CD14-positive monocyte (primary cell): Measurements from ENCODE around the gene KIF3A. TPM values are rescaled to one million over a fixed set of nuclear protein-coding genes. Genes with fewer than 3 reads are reported as not detected.
A peak's percentile ranks its signal among the peaks of the same experiment; 100 is the strongest.

Source experiments
- DNase-seq, 3 donors: peaks; one replicate each; pipeline ENCODE4 v3.0.0-alpha.2; 2011 to 2022
- H2AFZ ChIP-seq: 2 replicates; pipeline ENCODE4 v1.6.0; 2012; ENCODE audit warnings: mild to moderate bottlenecking, low read depth, low read length, inconsistent platforms; ENCODE audit not compliant: insufficient read depth, poor library complexity, severe bottlenecking
- H3K27ac ChIP-seq, 2 donors: 1 replicate in 1 of 2; 2 replicates in 1 of 2; pipeline ENCODE4 v1.5.1; 2012 to 2013; ENCODE audit warnings: low read length in 2 of 2, control low read depth in 1 of 2, inconsistent platforms in 1 of 2, low read depth in 1 of 2, mild to moderate bottlenecking in 1 of 2
- H3K27me3 ChIP-seq, 2 donors: one replicate each; pipeline versions ENCODE4 v1.6.0 to v1.6.1; 2011 to 2013; ENCODE audit warnings: low read length in 2 of 2; ENCODE audit not compliant: control insufficient read depth in 2 of 2, insufficient read depth in 2 of 2
- H3K36me3 ChIP-seq, 2 donors: replicated peaks in 1 of 2; 1 replicate in 1 of 2; 2 replicates in 1 of 2; pipeline versions ENCODE4 v1.5.1 to v1.6.1; 2012 to 2013; ENCODE audit warnings: low read length in 2 of 2, control low read depth in 1 of 2, inconsistent platforms in 1 of 2, mild to moderate bottlenecking in 1 of 2; ENCODE audit not compliant: insufficient read depth in 2 of 2, control insufficient read depth in 1 of 2
- H3K4me1 ChIP-seq, 2 donors: 1 replicate in 1 of 2; 2 replicates in 1 of 2; pipeline versions ENCODE4 v1.5.1 to v1.6.1; 2012 to 2013; ENCODE audit warnings: low read length in 2 of 2, control low read depth in 1 of 2, inconsistent platforms in 1 of 2, mild to moderate bottlenecking in 1 of 2, moderate library complexity in 1 of 2; ENCODE audit not compliant: insufficient read depth in 2 of 2, control insufficient read depth in 1 of 2
- H3K4me2 ChIP-seq: replicated peaks from 2 replicates; pipeline ENCODE3; 2012; ENCODE audit warnings: low read length, moderate library complexity, mild to moderate bottlenecking; ENCODE audit not compliant: poor library complexity, severe bottlenecking; ENCODE audit errors: extremely low read depth
- H3K4me3 ChIP-seq, 3 experiments: fragments of 200-600 bp in 1 of 3; sonication (generic) in 1 of 3; replicated peaks in 1 of 3; 1 replicate in 2 of 3; 2 replicates in 1 of 3; pipeline ENCODE4 v1.5.1; 2011 to 2013; ENCODE audit warnings: low read length in 3 of 3, mild to moderate bottlenecking in 3 of 3, control low read depth in 2 of 3, low read depth in 2 of 3, inconsistent platforms in 1 of 3, moderate library complexity in 1 of 3
- H3K79me2 ChIP-seq: 2 replicates; pipeline ENCODE4 v1.6.0; 2012; ENCODE audit warnings: mild to moderate bottlenecking, control low read depth, inconsistent platforms, low read length, moderate library complexity; ENCODE audit not compliant: insufficient read depth
- H3K9ac ChIP-seq: 2 replicates; pipeline ENCODE4 v1.6.0; 2017; ENCODE audit warnings: low read length, mild to moderate bottlenecking; ENCODE audit not compliant: insufficient read depth, poor library complexity, severe bottlenecking
- H3K9me3 ChIP-seq, 2 donors: replicated peaks in 1 of 2; 1 replicate in 1 of 2; 2 replicates in 1 of 2; pipeline versions ENCODE4 v1.5.1 to v1.6.1; 2012 to 2013; ENCODE audit warnings: low read length in 2 of 2, control low read depth in 1 of 2; ENCODE audit not compliant: control insufficient read depth in 1 of 2, insufficient read depth in 1 of 2
- H4K20me1 ChIP-seq: 2 replicates; pipeline ENCODE4 v1.6.0; 2012; ENCODE audit warnings: mild to moderate bottlenecking, low read length, control low read depth, moderate library complexity; ENCODE audit not compliant: insufficient read depth
- H3K27ac Mint-ChIP-seq, 7 donors: one replicate each; pipeline ENCODE4 v1.8.0; 2020; ENCODE audit warnings: mild to moderate bottlenecking in 7 of 7, mixed read lengths in 7 of 7, moderate library complexity in 6 of 7, inconsistent platforms in 2 of 7
- H3K27me3 Mint-ChIP-seq, 3 donors: one replicate each; pipeline ENCODE4 v1.8.0; 2021 to 2022; ENCODE audit warnings: low read depth in 3 of 3, mild to moderate bottlenecking in 3 of 3, mixed read lengths in 3 of 3, moderate library complexity in 3 of 3, inconsistent platforms in 1 of 3
- H3K36me3 Mint-ChIP-seq, 2 donors: one replicate each; pipeline ENCODE4 v1.8.0; 2020; ENCODE audit warnings: mixed read lengths in 2 of 2, inconsistent platforms in 1 of 2, mild to moderate bottlenecking in 1 of 2
- H3K4me1 Mint-ChIP-seq: one replicate; pipeline ENCODE4 v1.8.0; 2020; ENCODE audit warnings: mild to moderate bottlenecking, mixed read lengths
- H3K4me3 Mint-ChIP-seq, 2 donors: one replicate each; pipeline ENCODE4 v1.8.0; 2020; ENCODE audit warnings: mild to moderate bottlenecking in 2 of 2, mixed read lengths in 2 of 2, moderate library complexity in 1 of 2
- H3K9me3 Mint-ChIP-seq, 7 donors: one replicate each; pipeline ENCODE4 v1.8.0; 2020 to 2022; ENCODE audit warnings: mixed read lengths in 7 of 7, mild to moderate bottlenecking in 6 of 7, moderate library complexity in 6 of 7, inconsistent platforms in 2 of 7
- CTCF ChIP-seq: fragments of 200-600 bp; IDR thresholded peaks from one replicate; pipeline ENCODE4 v1.8.0; 2022; ENCODE audit warnings: antibody characterized with exemption, mild to moderate bottlenecking
- WGBS: methylation state at CpG from one replicate; pipeline ENCODE4 v1.1.5; 2013; ENCODE audit warnings: missing lambda C conversion rate; ENCODE audit not compliant: insufficient coverage; 5-methylcytosine and 5-hydroxymethylcytosine counted together
- intact Hi-C, 2 donors: fragments of 100-400 bp; cut with micrococcal nuclease; formaldehyde crosslinking; loops; one replicate each; pipeline versions ENCODE4 v1.15.0 to v1.15.1; 2023
- polyA plus RNA-seq, 3 donors: library from polyadenylated mRNA; depleted of rRNA in 1 of 3; unstranded in 2 of 3; stranded (reverse) in 1 of 3; fragments of 300-500 nt in 2 of 3; fragments of >200 nt in 1 of 3; fragmentation: Illumina TruSeq in 2 of 3; gene quantifications; 1 replicate in 2 of 3; 2 replicates in 1 of 3; pipeline ENCODE4 v1.2.3, GENCODE V29; 2012 to 2021

The KIF3A gene
- polyA plus RNA-seq, 3 donors, result 0.68 to 1.3 (median 1.2) TPM

DNA sequence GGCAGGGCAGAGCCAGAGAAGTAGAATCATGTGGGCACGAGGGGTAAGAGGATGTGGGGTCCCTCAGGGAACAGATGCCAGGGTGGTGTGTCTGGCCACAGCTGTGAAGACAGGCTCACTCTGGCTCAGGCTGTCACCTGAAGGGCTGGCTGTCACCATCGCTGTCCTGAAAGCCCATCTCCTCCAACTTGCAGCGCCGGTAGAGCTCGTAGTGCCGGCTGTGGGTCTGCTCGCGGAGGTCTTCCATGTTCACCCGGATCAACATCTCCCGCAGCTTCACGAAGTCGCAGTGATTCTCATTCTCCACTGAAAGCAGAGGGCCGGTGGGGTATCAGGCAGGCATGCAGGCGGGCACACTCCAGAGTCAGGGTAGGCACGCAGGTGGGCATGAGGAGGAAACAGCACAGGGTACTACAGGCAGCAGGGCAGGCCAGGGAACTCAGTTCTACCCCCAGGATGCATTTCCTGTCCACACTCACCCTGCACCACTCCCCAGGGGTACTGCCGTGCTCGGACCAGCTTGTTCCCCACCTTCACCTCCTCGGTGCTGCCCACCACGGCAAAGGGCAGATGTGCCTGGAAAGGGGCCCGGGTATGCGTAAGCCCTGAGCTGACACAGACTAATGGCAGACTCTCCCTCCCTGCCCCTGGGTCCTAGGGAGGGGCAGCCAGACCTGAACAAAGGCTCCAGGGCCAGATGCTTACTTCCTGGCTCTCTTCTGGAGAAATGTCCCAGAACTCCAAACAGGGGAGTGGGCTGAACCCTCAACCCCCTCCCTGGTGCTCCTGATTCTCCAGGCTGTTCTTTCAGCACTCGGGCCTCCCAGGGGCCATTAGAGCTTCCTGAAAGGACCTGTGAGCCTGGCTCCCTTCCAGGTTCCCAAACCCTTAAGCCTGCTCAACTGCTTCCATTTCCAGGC, 24.2 kb upstream of the KIF3A start:
- Histone ChIP-seq H3K36me3 (no peaks in the 10 kb centered on the region), H3K4me2 (no peak overlapping the region), H3K9me3 (no peaks in the 10 kb centered on the region), H3K27ac (no peak overlapping the region), H3K4me3 (no peak overlapping the region), H3K79me2 (no peaks in the 10 kb centered on the region), H4K20me1 (no peaks in the 10 kb centered on the region), H3K27me3 (no peaks in the 10 kb centered on the region), H3K9ac (no peak overlapping the region), H3K4me1 (peaks cover 14 to 15% of the 10 kb centered on the region in 2 donors), H2AFZ (no peak overlapping the region)
- no peak for TF ChIP-seq CTCF
- intact Hi-C loops, result no loop called here
- Mint-ChIP-seq H3K27ac (no peak overlapping the region), H3K4me1 (peaks cover 20% of the 10 kb centered on the region), H3K27me3 (peaks cover 0 to 4% (median 0%) of the 10 kb centered on the region in 3 donors), H3K36me3 (peaks cover 12 to 15% of the 10 kb centered on the region in 2 donors), H3K9me3 (no peaks in the 10 kb centered on the region), H3K4me3 (no peak overlapping the region)
- 92% methylated on average over 21 of the region's 22 CpGs for WGBS
- DNase-seq, result no peak

DNA sequence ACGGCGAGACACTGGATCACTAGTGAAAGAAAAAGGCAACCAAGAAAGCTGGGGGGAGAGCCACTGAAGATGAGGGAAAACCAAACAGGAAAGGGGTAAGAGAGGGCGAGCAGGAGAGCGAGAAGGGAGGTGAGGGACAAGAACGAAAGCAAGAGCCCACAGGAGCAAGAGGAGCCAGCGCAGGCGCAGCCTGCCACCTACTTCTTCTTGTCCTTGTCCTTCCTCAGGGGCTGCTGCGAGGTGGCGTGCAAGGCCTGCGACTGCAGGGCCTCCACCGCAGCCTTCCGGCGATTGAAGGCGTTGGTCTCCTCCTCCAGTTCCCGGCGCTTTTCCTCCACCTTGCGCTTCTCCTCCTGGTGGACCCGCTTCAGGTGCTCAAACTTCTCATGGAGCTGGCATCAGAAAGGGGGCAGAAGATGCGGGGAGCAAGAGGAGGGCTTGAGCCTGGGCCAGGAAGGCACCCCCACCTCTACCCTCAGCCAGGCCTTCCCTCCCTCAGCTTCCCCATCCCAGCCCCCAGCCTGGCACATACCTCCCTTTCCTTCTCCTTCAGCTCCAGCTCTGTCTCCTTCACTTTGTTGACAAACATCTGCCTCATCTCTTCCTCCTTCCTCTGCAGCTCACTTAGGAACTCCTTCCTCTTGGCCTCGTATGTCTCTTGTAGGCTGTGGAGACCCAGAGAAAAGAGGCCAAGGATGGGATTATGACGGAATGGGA, 23.4 kb upstream of the KIF3A start:
- no peaks in the 10 kb centered on the region for H3K79me2 ChIP-seq
- Mint-ChIP-seq H3K9me3 (no peaks in the 10 kb centered on the region), H3K27ac (no peak overlapping the region), H3K27me3 (peaks cover 0 to 4% (median under 1%) of the 10 kb centered on the region in 3 donors), H3K4me1 (peaks cover 17% of the 10 kb centered on the region), H3K36me3 (peaks cover 12 to 15% of the 10 kb centered on the region in 2 donors), H3K4me3 (peak overlapping the region in 1 of 2 donors; percentile 14)
- H3K27me3 ChIP-seq, result no peaks in the 10 kb centered on the region
- H4K20me1 ChIP-seq, result no peaks in the 10 kb centered on the region
- peaks cover 13 to 15% of the 10 kb centered on the region in 2 donors for H3K4me1 ChIP-seq
- no peak overlapping the region for H3K4me3 ChIP-seq
- H3K36me3 ChIP-seq, result no peaks in the 10 kb centered on the region
- DNase-seq, result no peak
- intact Hi-C loops, result no loop called here
- H3K9me3 ChIP-seq, result no peaks in the 10 kb centered on the region
- H3K9ac ChIP-seq, result no peak overlapping the region
- H3K27ac ChIP-seq, result no peak overlapping the region
- H2AFZ ChIP-seq, result no peak overlapping the region
- TF ChIP-seq CTCF, result no peak
- H3K4me2 ChIP-seq, result no peak overlapping the region
- WGBS, result 92% methylated on average over 20 of the region's 21 CpGs
